Kidney (tissue), 14 donors: ENCODE measurements around the gene RPL41. TPM values are rescaled to one million over a fixed set of nuclear protein-coding genes. Genes with fewer than 3 reads are reported as not detected.
"Not testable (repeated sequence)": the region's sequence is repeated elsewhere in the genome, so short reads cannot be mapped to it uniquely, and the experiment has no call there.

Experiments used
- DNase-seq, 5 donors: peaks; one replicate each; pipeline ENCODE4 v3.0.0-alpha.2; 2013 to 2020
- FAIRE-seq: peaks from 2 replicates; lab custom pipeline; 2012; peaks lifted over from hg19 to GRCh38; lab: Jason Lieb, UNC
- H3K27ac ChIP-seq, 2 donors: one replicate each; pipeline ENCODE4 v1.7.0; 2013; ENCODE audit warnings: low read depth in 2 of 2, low read length in 2 of 2, inconsistent platforms in 1 of 2
- H3K27me3 ChIP-seq: one replicate; pipeline ENCODE4 v1.7.1; 2013; ENCODE audit warnings: low read length, inconsistent platforms; ENCODE audit not compliant: control insufficient read depth, insufficient read depth
- H3K36me3 ChIP-seq, 3 donors: one replicate each; pipeline versions ENCODE4 v1.7.0 to v1.7.1; 2013; ENCODE audit warnings: low read length in 3 of 3, control low read depth in 1 of 3, inconsistent platforms in 1 of 3; ENCODE audit not compliant: insufficient read depth in 3 of 3, control insufficient read depth in 2 of 3
- H3K4me1 ChIP-seq, 3 donors: one replicate each; pipeline versions ENCODE4 v1.7.0 to v1.7.1; 2013; ENCODE audit warnings: low read length in 3 of 3, inconsistent platforms in 1 of 3, low read depth in 1 of 3; ENCODE audit not compliant: control insufficient read depth in 2 of 3, insufficient read depth in 2 of 3
- H3K4me3 ChIP-seq, 3 donors: one replicate each; pipeline versions ENCODE4 v1.7.0 to v1.8.1; 2013; ENCODE audit warnings: low read length in 3 of 3, control low read depth in 1 of 3, inconsistent platforms in 1 of 3
- H3K9ac ChIP-seq, 3 donors: one replicate each; pipeline versions ENCODE4 v1.7.0 to v1.7.1; 2013; ENCODE audit warnings: low read length in 3 of 3, control low read depth in 1 of 3, inconsistent platforms in 1 of 3
- H3K9me3 ChIP-seq, 3 donors: one replicate each; pipeline versions ENCODE4 v1.7.0 to v1.7.1; 2013; ENCODE audit warnings: low read length in 3 of 3, control low read depth in 1 of 3, inconsistent platforms in 1 of 3; ENCODE audit not compliant: control insufficient read depth in 2 of 3, insufficient read depth in 1 of 3
- CTCF ChIP-seq: IDR thresholded peaks from 3 replicates; pipeline ENCODE4 v1.5.1; 2012; ENCODE audit warnings: mild to moderate bottlenecking, moderate library complexity, borderline replicate concordance; ENCODE audit not compliant: insufficient read depth; ENCODE audit errors: extremely low read depth
- intact Hi-C: fragments of 100-400 bp; cut with DNase I; formaldehyde crosslinking; loops from one replicate; pipeline ENCODE4 v1.11.1; 2022
- polyA plus RNA-seq: library from polyadenylated mRNA; stranded (reverse); fragments of 350-450 nt; fragmentation: Illumina TruSeq; extraction: RNeasy Lipid Tissue Mini Kit (QIAGEN cat#74804); gene quantifications from one replicate; pipeline ENCODE4 v1.2.3, GENCODE V29; 2014; ENCODE audit warnings: low read depth, low replicate concordance; ENCODE audit not compliant: insufficient read depth
- total RNA-seq: library from RNA; stranded (reverse); fragmentation: NEBNext Ultra II Directional; extraction: Animal tissue kit (Norgen Biotek cat#: 25700); gene quantifications from one replicate; pipeline ENCODE4 v1.2.1, GENCODE V29; 2021
- donor health status: control.
- donor health status: control.
- donor health status: control.
- donor health status: control.
- donor health status: control.
- donor health status: DM: yes; HTN: yes; CAD: no.
- donor health status: Normal renal cell carcinoma (clear cell type).

The RPL41 gene
- total and polyA plus RNA-seq, 2 donors from 2014 or later = 2,987 to 5,602 TPM

- intact Hi-C loops = no loop called here
- DNase-seq = peak in 1 of 5 donors; percentile 52
- Histone ChIP-seq H3K9me3 (no peaks in the 10 kb centered on the region), H3K4me3 (no peak overlapping the region), H3K27ac (no peak overlapping the region), H3K9ac (no peak overlapping the region), H3K27me3 (no peaks in the 10 kb centered on the region), H3K36me3 (peaks cover under 1 to 5% (median 4%) of the 10 kb centered on the region in 3 donors), H3K4me1 (peaks cover under 1 to 21% (median 16%) of the 10 kb centered on the region in 3 donors)
- TF ChIP-seq CTCF = no peak
- FAIRE-seq = no peak
These were observed 38.4 kb downstream of the RPL41 start for GRCh38 chr12:56154818-56155217.

- Histone ChIP-seq H3K27ac (no peak overlapping the region), H3K4me1 (peaks cover 2 to 27% (median 22%) of the 10 kb centered on the region in 3 donors), H3K9me3 (no peaks in the 10 kb centered on the region), H3K27me3 (no peaks in the 10 kb centered on the region), H3K4me3 (no peak overlapping the region), H3K36me3 (peaks cover 2 to 10% (median 8%) of the 10 kb centered on the region in 3 donors), H3K9ac (no peak overlapping the region)
- intact Hi-C loops = no loop called here
- DNase-seq = no peak
- FAIRE-seq = no peak
- no peak for TF ChIP-seq CTCF
These were observed 38.9 kb downstream of the RPL41 start for GRCh38 chr12:56155256-56155845.

GRCh38 chr12:56156464-56157200, 40.2 kb downstream of the RPL41 start:
- H3K9ac ChIP-seq = peak overlapping the region in 1 of 3 donors; percentile 75
- H3K27ac ChIP-seq = peak overlapping the region; percentile 86 to 90
- H3K36me3 ChIP-seq = peaks cover 7 to 23% (median 21%) of the 10 kb centered on the region in 3 donors
- intact Hi-C loops, H3K9me3 ChIP-seq, H3K27me3 ChIP-seq, FAIRE-seq: not testable (repeated sequence)
- peak overlapping the region in 2 of 3 donors; percentile 71 to 79 for H3K4me3 ChIP-seq
- H3K4me1 ChIP-seq = peaks cover 2 to 33% (median 28%) of the 10 kb centered on the region in 3 donors
- peak in 1 of 5 donors; percentile 43 for DNase-seq
